Thyroid gland (tissue), 4 donors: ENCODE results near the gene LGALS12. TPM values are rescaled to one million over a fixed set of nuclear protein-coding genes. Genes with fewer than 3 reads are reported as not detected.
"Not testable (repeated sequence)": the region's sequence is repeated elsewhere in the genome, so short reads cannot be mapped to it uniquely, and the experiment has no call there.

Source experiments
- DNase-seq, 2 donors: peaks; one replicate each; pipeline ENCODE4 v3.0.0-alpha.2; 2019
- H3K27ac ChIP-seq, 3 donors: fragments of 200-600 bp; sonication (generic); 1 replicate in 2 of 3; 2 replicates in 1 of 3; pipeline ENCODE4 v1.5.1; 2016 to 2019; ENCODE audit warnings: mild to moderate bottlenecking in 1 of 3, moderate library complexity in 1 of 3
- H3K27me3 ChIP-seq: fragments of 200-600 bp; sonication (generic); one replicate; pipeline ENCODE4 v1.5.1; 2019
- H3K36me3 ChIP-seq, 2 donors: fragments of 200-600 bp; sonication (generic); one replicate each; pipeline ENCODE4 v1.5.1; 2016 to 2019
- H3K4me1 ChIP-seq, 2 donors: fragments of 200-600 bp; sonication (generic); one replicate each; pipeline ENCODE4 v1.5.1; 2017 to 2019
- H3K4me3 ChIP-seq, 3 donors: fragments of 200-600 bp; sonication (generic); replicated peaks in 1 of 3; 1 replicate in 2 of 3; 2 replicates in 1 of 3; pipeline ENCODE4 v1.5.1; 2016; ENCODE audit warnings: mild to moderate bottlenecking in 1 of 3
- H3K9me3 ChIP-seq: fragments of 200-600 bp; sonication (generic); one replicate; pipeline ENCODE4 v1.5.1; 2017
- CTCF ChIP-seq, 6 experiments: fragments of 200-600 bp in 3 of 6; fragments of 450-650 bp in 3 of 6; sonication (generic) in 3 of 6; IDR thresholded peaks; one replicate each; pipeline ENCODE4 v1.5.1; 2016 to 2019; ENCODE audit warnings: antibody characterized with exemption in 6 of 6, mild to moderate bottlenecking in 2 of 6, inconsistent platforms in 1 of 6, moderate library complexity in 1 of 6
- POLR2A ChIP-seq, 2 donors: fragments of 450-650 bp; IDR thresholded peaks; one replicate each; pipeline ENCODE4 v1.6.1; 2017; ENCODE audit warnings: antibody characterized with exemption in 2 of 2, mild to moderate bottlenecking in 2 of 2, moderate library complexity in 1 of 2
- WGBS, 2 donors: methylation state at CpG; one replicate each; pipeline ENCODE4 v1.1.5; 2017; 5-methylcytosine and 5-hydroxymethylcytosine counted together
- intact Hi-C: fragments of 100-400 bp; cut with DNase I; formaldehyde crosslinking; loops from one replicate; pipeline ENCODE4 v1.15.1; 2023
- total RNA-seq, 4 donors: library from RNA; depleted of rRNA; stranded (reverse); fragments of >200 nt; gene quantifications; one replicate each; pipeline ENCODE4 v1.2.3, GENCODE V29; 2016

The LGALS12 gene
- total RNA-seq, 4 donors from 2014 or later: 0.94 TPM; not detected in 3

- peaks cover 0 to 3% of the 10 kb centered on the region in 2 donors for H3K4me1 ChIP-seq
- no peaks in the 10 kb centered on the region for H3K27me3 ChIP-seq
- no peak for DNase-seq
- TF ChIP-seq CTCF (IDR thresholded peaks at IDR 0.05): no peak
- TF ChIP-seq POLR2A (IDR thresholded peaks at IDR 0.05): no peak
- no peak overlapping the region for H3K27ac ChIP-seq
- intact Hi-C loops: no loop called here
- no peaks in the 10 kb centered on the region for H3K9me3 ChIP-seq
- no peak overlapping the region for H3K4me3 ChIP-seq
- H3K36me3 ChIP-seq: no peaks in the 10 kb centered on the region
- WGBS, 2 donors: 64 to 72% methylated on average over 4 of the region's 4 CpGs
These were observed 42.3 kb downstream of the LGALS12 start for GRCh38 chr11:63548178-63548577.

DNA sequence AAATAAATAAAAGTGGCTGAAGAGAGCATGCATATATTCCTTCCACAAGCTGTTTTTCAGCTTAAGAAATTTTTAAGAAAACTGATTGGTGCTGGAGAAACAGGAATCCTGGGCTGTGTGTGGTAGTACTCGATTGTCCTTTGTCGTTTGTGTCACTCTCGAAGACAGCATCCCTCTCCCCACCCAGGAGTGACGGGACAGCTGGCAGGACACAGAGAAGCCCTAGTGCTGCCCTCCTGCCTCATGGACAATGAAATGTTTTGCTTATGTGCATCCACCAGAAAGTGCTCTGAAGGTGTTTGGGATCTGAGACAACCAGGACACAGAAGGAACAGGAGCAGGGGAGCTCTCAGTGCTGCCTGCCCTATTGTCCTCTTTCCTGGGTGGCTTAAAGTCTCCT, 43.5 kb downstream of the LGALS12 start:
- Histone ChIP-seq H3K36me3 (no peaks in the 10 kb centered on the region), H3K27me3 (no peaks in the 10 kb centered on the region), H3K27ac (no peak overlapping the region), H3K4me1 (peaks cover 0 to 3% of the 10 kb centered on the region in 2 donors), H3K4me3 (no peak overlapping the region), H3K9me3 (no peaks in the 10 kb centered on the region)
- no peak for DNase-seq
- intact Hi-C loops: no loop called here
- 85 to 95% methylated on average over 4 of the region's 4 CpGs for WGBS, 2 donors
- TF ChIP-seq POLR2A (IDR thresholded peaks at IDR 0.05): no peak
- TF ChIP-seq CTCF (IDR thresholded peaks at IDR 0.05): no peak

GRCh38 chr11:63550156-63550700, 44.3 kb downstream of the LGALS12 start:
- DNase-seq, H3K36me3 ChIP-seq, H3K27me3 ChIP-seq, H3K4me1 ChIP-seq, intact Hi-C loops, H3K4me3 ChIP-seq, H3K9me3 ChIP-seq, H3K27ac ChIP-seq: not testable (repeated sequence)
- whole genome bisulfite sequencing, 2 donors: 97 to 99% methylated on average over 7 to 24 of the region's 31 CpGs

- TF ChIP-seq POLR2A (IDR thresholded peaks at IDR 0.05) (no peak), CTCF (IDR thresholded peaks at IDR 0.05) (no peak)
- 82 to 93% methylated on average over 27 of the region's 27 CpGs for WGBS, 2 donors
- intact Hi-C loops: no loop called here
These were observed 45.4 kb downstream of the LGALS12 start for GRCh38 chr11:63551091-63551888.

DNA sequence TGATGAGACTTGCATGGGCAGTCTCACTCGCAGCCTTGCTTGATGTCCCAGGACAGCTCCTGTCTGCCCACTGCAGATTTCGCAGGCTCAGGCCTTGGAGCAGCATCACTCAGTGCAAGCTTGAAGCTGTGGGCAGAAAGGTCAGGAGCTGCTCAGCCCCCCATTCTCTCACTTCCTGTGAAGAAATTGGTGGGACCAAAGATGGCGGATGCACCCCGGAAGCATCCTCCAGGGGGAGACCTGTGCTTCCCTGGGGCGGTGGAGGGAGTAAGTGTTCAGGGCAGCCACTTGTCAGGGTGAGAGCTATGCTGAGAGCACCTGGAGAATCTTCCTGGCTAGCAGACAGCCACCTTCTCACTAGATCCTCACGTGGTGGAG, 46.0 kb downstream of the LGALS12 start:
- Histone ChIP-seq H3K4me3 (no peak overlapping the region), H3K27me3 (no peaks in the 10 kb centered on the region), H3K36me3 (no peaks in the 10 kb centered on the region), H3K9me3 (no peaks in the 10 kb centered on the region), H3K4me1 (peaks cover 3% of the 10 kb centered on the region in 2 donors), H3K27ac (no peak overlapping the region)
- intact Hi-C loops: no loop called here
- WGBS, 2 donors: 53 to 77% methylated on average over 5 to 6 of the region's 6 CpGs
- DNase-seq: no peak
- TF ChIP-seq POLR2A (IDR thresholded peaks at IDR 0.05) (no peak), CTCF (IDR thresholded peaks at IDR 0.05) (no peak)

More at GRCh38 chr11:63551091-63551888, 45.4 kb downstream of the LGALS12 start:
- H3K9me3 ChIP-seq: no peaks in the 10 kb centered on the region
- peaks cover 3% of the 10 kb centered on the region in 2 donors for H3K4me1 ChIP-seq
- H3K27me3 ChIP-seq: no peaks in the 10 kb centered on the region
- H3K27ac ChIP-seq: no peak overlapping the region
- no peaks in the 10 kb centered on the region for H3K36me3 ChIP-seq
- no peak overlapping the region for H3K4me3 ChIP-seq
- DNase-seq: no peak
